CD14-positive monocyte (primary cell): ENCODE results near the gene ZBTB38. TPM values are rescaled to one million over a fixed set of nuclear protein-coding genes. Genes with fewer than 3 reads are reported as not detected.

Source experiments
- DNase-seq, 3 donors: peaks; one replicate each; pipeline ENCODE4 v3.0.0-alpha.2; 2011 to 2022
- H2AFZ ChIP-seq: 2 replicates; pipeline ENCODE4 v1.6.0; 2012; ENCODE audit warnings: mild to moderate bottlenecking, low read depth, low read length, inconsistent platforms; ENCODE audit not compliant: insufficient read depth, poor library complexity, severe bottlenecking
- H3K27ac ChIP-seq, 2 donors: 1 replicate in 1 of 2; 2 replicates in 1 of 2; pipeline ENCODE4 v1.5.1; 2012 to 2013; ENCODE audit warnings: low read length in 2 of 2, control low read depth in 1 of 2, inconsistent platforms in 1 of 2, low read depth in 1 of 2, mild to moderate bottlenecking in 1 of 2
- H3K27me3 ChIP-seq, 2 donors: one replicate each; pipeline versions ENCODE4 v1.6.0 to v1.6.1; 2011 to 2013; ENCODE audit warnings: low read length in 2 of 2; ENCODE audit not compliant: control insufficient read depth in 2 of 2, insufficient read depth in 2 of 2
- H3K36me3 ChIP-seq, 2 donors: replicated peaks in 1 of 2; 1 replicate in 1 of 2; 2 replicates in 1 of 2; pipeline versions ENCODE4 v1.5.1 to v1.6.1; 2012 to 2013; ENCODE audit warnings: low read length in 2 of 2, control low read depth in 1 of 2, inconsistent platforms in 1 of 2, mild to moderate bottlenecking in 1 of 2; ENCODE audit not compliant: insufficient read depth in 2 of 2, control insufficient read depth in 1 of 2
- H3K4me1 ChIP-seq, 2 donors: 1 replicate in 1 of 2; 2 replicates in 1 of 2; pipeline versions ENCODE4 v1.5.1 to v1.6.1; 2012 to 2013; ENCODE audit warnings: low read length in 2 of 2, control low read depth in 1 of 2, inconsistent platforms in 1 of 2, mild to moderate bottlenecking in 1 of 2, moderate library complexity in 1 of 2; ENCODE audit not compliant: insufficient read depth in 2 of 2, control insufficient read depth in 1 of 2
- H3K4me2 ChIP-seq: replicated peaks from 2 replicates; pipeline ENCODE3; 2012; ENCODE audit warnings: low read length, moderate library complexity, mild to moderate bottlenecking; ENCODE audit not compliant: poor library complexity, severe bottlenecking; ENCODE audit errors: extremely low read depth
- H3K4me3 ChIP-seq, 3 experiments: fragments of 200-600 bp in 1 of 3; sonication (generic) in 1 of 3; replicated peaks in 1 of 3; 1 replicate in 2 of 3; 2 replicates in 1 of 3; pipeline ENCODE4 v1.5.1; 2011 to 2013; ENCODE audit warnings: low read length in 3 of 3, mild to moderate bottlenecking in 3 of 3, control low read depth in 2 of 3, low read depth in 2 of 3, inconsistent platforms in 1 of 3, moderate library complexity in 1 of 3
- H3K79me2 ChIP-seq: 2 replicates; pipeline ENCODE4 v1.6.0; 2012; ENCODE audit warnings: mild to moderate bottlenecking, control low read depth, inconsistent platforms, low read length, moderate library complexity; ENCODE audit not compliant: insufficient read depth
- H3K9ac ChIP-seq: 2 replicates; pipeline ENCODE4 v1.6.0; 2017; ENCODE audit warnings: low read length, mild to moderate bottlenecking; ENCODE audit not compliant: insufficient read depth, poor library complexity, severe bottlenecking
- H3K9me3 ChIP-seq, 2 donors: replicated peaks in 1 of 2; 1 replicate in 1 of 2; 2 replicates in 1 of 2; pipeline versions ENCODE4 v1.5.1 to v1.6.1; 2012 to 2013; ENCODE audit warnings: low read length in 2 of 2, control low read depth in 1 of 2; ENCODE audit not compliant: control insufficient read depth in 1 of 2, insufficient read depth in 1 of 2
- H4K20me1 ChIP-seq: 2 replicates; pipeline ENCODE4 v1.6.0; 2012; ENCODE audit warnings: mild to moderate bottlenecking, low read length, control low read depth, moderate library complexity; ENCODE audit not compliant: insufficient read depth
- H3K27ac Mint-ChIP-seq, 7 donors: one replicate each; pipeline ENCODE4 v1.8.0; 2020; ENCODE audit warnings: mild to moderate bottlenecking in 7 of 7, mixed read lengths in 7 of 7, moderate library complexity in 6 of 7, inconsistent platforms in 2 of 7
- H3K27me3 Mint-ChIP-seq, 3 donors: one replicate each; pipeline ENCODE4 v1.8.0; 2021 to 2022; ENCODE audit warnings: low read depth in 3 of 3, mild to moderate bottlenecking in 3 of 3, mixed read lengths in 3 of 3, moderate library complexity in 3 of 3, inconsistent platforms in 1 of 3
- H3K36me3 Mint-ChIP-seq, 2 donors: one replicate each; pipeline ENCODE4 v1.8.0; 2020; ENCODE audit warnings: mixed read lengths in 2 of 2, inconsistent platforms in 1 of 2, mild to moderate bottlenecking in 1 of 2
- H3K4me1 Mint-ChIP-seq: one replicate; pipeline ENCODE4 v1.8.0; 2020; ENCODE audit warnings: mild to moderate bottlenecking, mixed read lengths
- H3K4me3 Mint-ChIP-seq, 2 donors: one replicate each; pipeline ENCODE4 v1.8.0; 2020; ENCODE audit warnings: mild to moderate bottlenecking in 2 of 2, mixed read lengths in 2 of 2, moderate library complexity in 1 of 2
- H3K9me3 Mint-ChIP-seq, 7 donors: one replicate each; pipeline ENCODE4 v1.8.0; 2020 to 2022; ENCODE audit warnings: mixed read lengths in 7 of 7, mild to moderate bottlenecking in 6 of 7, moderate library complexity in 6 of 7, inconsistent platforms in 2 of 7
- CTCF ChIP-seq: fragments of 200-600 bp; IDR thresholded peaks from one replicate; pipeline ENCODE4 v1.8.0; 2022; ENCODE audit warnings: antibody characterized with exemption, mild to moderate bottlenecking
- WGBS: methylation state at CpG from one replicate; pipeline ENCODE4 v1.1.5; 2013; ENCODE audit warnings: missing lambda C conversion rate; ENCODE audit not compliant: insufficient coverage; 5-methylcytosine and 5-hydroxymethylcytosine counted together
- intact Hi-C, 2 donors: fragments of 100-400 bp; cut with micrococcal nuclease; formaldehyde crosslinking; loops; one replicate each; pipeline versions ENCODE4 v1.15.0 to v1.15.1; 2023
- polyA plus RNA-seq, 3 donors: library from polyadenylated mRNA; depleted of rRNA in 1 of 3; unstranded in 2 of 3; stranded (reverse) in 1 of 3; fragments of 300-500 nt in 2 of 3; fragments of >200 nt in 1 of 3; fragmentation: Illumina TruSeq in 2 of 3; gene quantifications; 1 replicate in 2 of 3; 2 replicates in 1 of 3; pipeline ENCODE4 v1.2.3, GENCODE V29; 2012 to 2021

The ZBTB38 gene
- polyA plus RNA-seq, 3 donors, result 3.9 to 28.5 (median 19.0) TPM

DNA sequence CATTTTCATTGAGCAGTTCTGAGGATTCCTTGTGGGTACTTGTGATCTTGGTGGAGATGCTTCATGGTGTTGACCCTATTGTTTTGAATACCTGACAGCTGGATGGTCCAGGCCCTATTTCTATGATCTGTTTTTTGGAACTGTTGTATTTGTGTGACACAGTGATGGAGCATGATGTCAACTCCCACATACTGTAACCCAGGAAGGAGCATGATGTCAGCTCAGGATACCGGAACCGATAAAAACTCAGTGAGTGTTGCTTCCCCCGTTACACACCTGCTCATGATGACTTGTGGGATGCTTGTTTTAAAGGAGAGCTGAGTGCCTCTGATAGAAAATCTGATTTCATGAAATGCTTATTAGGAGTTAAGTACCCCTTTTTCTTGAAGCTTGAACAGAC lies 45.1 kb downstream of the ZBTB38 start:
- intact Hi-C loops, result no loop called here
- Histone ChIP-seq H2AFZ (no peak overlapping the region), H3K79me2 (no peaks in the 10 kb centered on the region), H3K4me1 (peaks cover 12 to 19% of the 10 kb centered on the region in 2 donors), H3K9me3 (peaks cover 0 to 4% of the 10 kb centered on the region in 2 donors), H3K4me3 (no peak overlapping the region), H3K27ac (no peak overlapping the region), H4K20me1 (no peaks in the 10 kb centered on the region), H3K9ac (no peak overlapping the region), H3K36me3 (peaks cover 19 to 31% of the 10 kb centered on the region in 2 donors), H3K27me3 (no peaks in the 10 kb centered on the region), H3K4me2 (no peak overlapping the region)
- Mint-ChIP-seq H3K27ac (peak overlapping the region in 2 of 7 donors; percentile 10 to 95), H3K4me3 (no peak overlapping the region), H3K9me3 (peaks cover 0 to 4% (median 0%) of the 10 kb centered on the region in 7 donors), H3K27me3 (peaks cover 0 to 2% (median 0%) of the 10 kb centered on the region in 3 donors), H3K36me3 (peaks cover 55 to 61% of the 10 kb centered on the region in 2 donors), H3K4me1 (peaks cover 26% of the 10 kb centered on the region)
- no peak for TF ChIP-seq CTCF
- no peak for DNase-seq
- no CpG with 5 or more reads among the region's 3 CpGs for WGBS

- peaks cover 12 to 19% of the 10 kb centered on the region in 2 donors for H3K4me1 ChIP-seq
These were observed 45.7 kb downstream of the ZBTB38 start for GRCh38 chr3:141413801-141414689.

More at GRCh38 chr3:141413801-141414689, 45.7 kb downstream of the ZBTB38 start:
- Histone ChIP-seq H3K4me3 (no peak overlapping the region), H3K27ac (no peak overlapping the region), H4K20me1 (no peaks in the 10 kb centered on the region), H3K36me3 (peaks cover 19 to 38% of the 10 kb centered on the region in 2 donors), H2AFZ (no peak overlapping the region), H3K79me2 (no peaks in the 10 kb centered on the region), H3K27me3 (no peaks in the 10 kb centered on the region), H3K4me2 (no peak overlapping the region), H3K9ac (no peak overlapping the region), H3K9me3 (peaks cover 0 to 6% of the 10 kb centered on the region in 2 donors)
- TF ChIP-seq CTCF, result no peak
- intact Hi-C loops, result no loop called here
- Mint-ChIP-seq H3K4me1 (peaks cover 26% of the 10 kb centered on the region), H3K4me3 (no peak overlapping the region), H3K27ac (peak overlapping the region in 1 of 7 donors; percentile 95), H3K36me3 (peaks cover 56 to 64% of the 10 kb centered on the region in 2 donors), H3K27me3 (peaks cover 0 to 2% (median 0%) of the 10 kb centered on the region in 3 donors), H3K9me3 (peaks cover 3 to 11% (median 6%) of the 10 kb centered on the region in 7 donors)
- 95% methylated on average over 7 of the region's 11 CpGs for WGBS
- DNase-seq, result no peak
